GM18858 (cell line): ENCODE measurements around the gene SLC6A2.

Experiments
- ATAC-seq: cut with Tn5 transposase; IDR thresholded peaks from one replicate; pipeline ENCODE4 v1.9.1; 2021; ENCODE audit not compliant: unreplicated experiment

Gene SLC6A2

DNA sequence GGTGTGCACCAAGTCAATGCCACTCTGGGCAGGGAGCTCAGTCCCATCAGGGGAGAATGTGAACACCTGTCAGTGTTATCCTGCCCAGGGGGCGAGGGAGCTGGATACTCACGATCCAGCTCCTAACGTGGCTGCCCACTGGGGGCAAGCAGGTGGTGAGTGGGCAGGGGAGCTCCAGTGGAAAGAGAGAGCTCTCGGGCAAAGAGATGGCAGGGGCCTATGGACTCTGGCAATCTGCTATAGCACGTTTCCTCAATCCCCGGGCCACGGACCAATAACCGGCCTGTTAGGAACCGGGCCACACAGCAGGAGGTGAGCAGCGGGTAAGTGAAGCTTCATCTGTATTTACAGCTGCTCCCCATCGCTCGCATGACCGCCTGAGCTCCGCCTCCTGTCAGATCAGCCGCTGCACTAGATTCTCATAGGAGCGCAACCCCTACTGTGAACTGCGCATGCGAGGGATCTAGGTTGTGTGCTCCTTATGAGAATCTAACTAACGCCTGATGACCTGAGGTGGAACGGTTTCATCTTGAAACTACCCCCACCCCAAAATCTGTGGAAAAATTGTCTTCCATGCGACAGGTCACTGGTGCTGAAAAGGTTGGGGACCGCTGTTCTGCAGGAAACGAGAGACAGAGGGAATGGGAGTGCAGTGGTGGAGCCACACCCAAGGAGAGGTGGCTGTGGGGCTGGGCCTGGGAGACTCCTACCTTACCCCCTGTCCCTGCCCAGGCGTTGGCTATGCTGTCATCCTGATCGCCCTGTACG is 15.6 kb downstream of the SLC6A2 start:
- no peak for ATAC-seq

- no peak for ATAC-seq
Observed at GRCh38 chr16:55671974-55672280, 16.1 kb downstream of the SLC6A2 start.

DNA sequence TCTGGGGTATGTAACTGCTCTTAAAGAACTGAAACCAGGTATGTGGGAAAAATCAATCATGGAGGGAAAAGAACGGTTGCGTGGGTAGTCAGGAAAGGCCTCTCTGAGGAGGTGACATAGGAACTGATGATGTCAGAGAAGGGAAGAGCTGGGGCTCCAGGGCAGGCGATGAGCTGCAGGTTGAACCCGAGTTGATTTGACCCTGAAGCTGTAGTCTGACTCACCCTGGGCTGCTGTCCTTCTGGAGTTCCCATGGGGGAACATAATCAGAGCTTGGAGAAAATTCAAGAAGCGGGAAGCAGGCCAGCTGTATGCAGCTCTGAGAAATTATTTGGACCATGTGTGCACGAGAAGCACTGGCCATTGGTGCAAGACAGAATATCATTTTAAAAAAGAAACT is 16.7 kb downstream of the SLC6A2 start:
- ATAC-seq = no peak

DNA sequence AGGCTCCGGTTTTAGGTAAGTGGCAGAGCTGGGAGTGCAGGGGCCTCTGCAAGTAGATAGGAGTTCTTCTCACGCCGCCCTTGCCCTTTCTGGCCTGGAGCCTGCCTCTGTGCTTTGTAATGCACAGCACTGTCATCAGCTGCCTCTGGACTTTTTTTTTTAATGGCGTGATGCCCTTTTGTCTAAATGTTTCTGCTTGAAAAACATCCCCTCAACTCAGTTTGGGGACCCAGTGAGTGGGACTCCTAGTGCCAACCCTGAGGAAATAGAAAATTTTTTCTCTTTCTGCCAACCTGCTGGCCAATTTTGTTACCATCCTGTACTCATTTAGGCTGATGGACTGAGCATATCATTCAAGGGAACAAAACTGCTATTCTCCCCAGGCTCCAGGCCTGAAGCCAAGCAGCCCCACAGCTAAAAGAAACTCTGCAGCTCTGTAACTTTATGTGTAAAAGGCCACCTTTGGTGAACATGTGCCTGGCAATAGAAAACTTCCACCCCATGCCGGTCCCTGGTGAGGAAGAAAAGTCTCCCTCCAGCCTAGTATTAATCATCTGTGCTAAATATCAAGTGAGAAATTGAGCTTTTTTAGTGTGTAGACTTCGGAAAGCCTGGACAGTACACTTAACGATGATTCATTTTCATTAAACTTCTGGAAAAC is 22.5 kb downstream of the SLC6A2 start:
- ATAC-seq = no peak

DNA sequence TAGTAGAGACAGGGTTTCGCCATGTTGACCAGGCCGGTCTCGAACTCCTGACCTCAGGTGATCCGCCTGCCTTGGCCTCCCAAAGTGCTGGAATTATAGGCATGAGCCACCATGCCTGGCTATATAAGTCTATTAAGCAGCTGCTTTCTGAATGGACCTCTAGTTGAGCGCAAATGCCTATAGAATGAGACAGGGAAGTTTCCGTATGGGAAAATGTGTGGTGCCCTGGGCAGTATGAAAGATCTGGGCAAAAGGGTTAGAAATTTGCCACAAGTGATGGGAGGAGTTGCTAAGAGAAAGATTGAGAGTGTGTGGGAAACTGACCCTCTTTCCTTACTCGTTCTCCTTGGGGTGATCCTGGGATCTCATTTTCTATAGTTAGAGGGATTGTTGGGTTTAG is 26.3 kb downstream of the SLC6A2 start:
- no peak for ATAC-seq

GRCh38 chr16:55685973-55686372 is 30.2 kb downstream of the SLC6A2 start:
- ATAC-seq = no peak

- ATAC-seq = no peak
Observed at GRCh38 chr16:55686671-55687070, 30.9 kb downstream of the SLC6A2 start.

GRCh38 chr16:55687802-55688201 is 32.0 kb downstream of the SLC6A2 start:
- ATAC-seq = no peak

DNA sequence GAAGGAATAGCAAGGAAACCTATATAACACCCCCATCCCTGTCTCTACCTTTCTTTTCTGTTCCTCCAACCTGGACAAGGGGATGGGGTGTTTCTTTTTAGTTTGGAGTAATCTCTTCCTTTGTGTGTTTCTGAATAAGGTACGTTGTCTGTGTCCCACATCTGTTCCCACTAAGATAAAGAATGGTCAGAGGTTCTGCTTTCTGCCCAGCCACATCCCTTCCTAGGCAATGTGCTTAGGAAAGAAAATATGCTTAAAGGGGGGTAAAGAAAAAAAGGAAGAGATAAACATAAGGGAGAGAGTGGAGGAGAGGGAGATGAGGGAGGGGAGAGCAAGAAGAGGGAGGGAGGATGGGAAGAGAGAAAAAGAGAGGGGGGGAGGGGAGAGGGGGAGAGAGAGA is 35.1 kb downstream of the SLC6A2 start:
- ATAC-seq = no peak

DNA sequence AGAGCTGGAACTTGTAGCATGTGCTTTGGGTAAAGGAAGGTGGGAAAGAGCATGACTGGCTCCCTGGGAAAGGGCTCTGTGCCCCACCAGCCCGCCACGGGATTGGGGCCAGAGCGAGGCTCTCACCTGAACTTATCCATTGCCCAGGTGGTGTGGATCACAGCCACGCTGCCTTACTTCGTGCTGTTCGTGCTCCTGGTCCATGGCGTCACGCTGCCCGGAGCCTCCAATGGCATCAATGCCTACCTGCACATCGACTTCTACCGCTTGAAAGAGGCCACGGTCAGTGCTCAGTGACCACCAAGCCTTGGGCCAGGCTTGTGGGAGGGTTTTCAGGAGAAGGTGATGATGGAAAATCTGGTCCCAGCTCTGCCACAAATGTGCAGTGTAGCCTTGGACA is 36.0 kb downstream of the SLC6A2 start:
- no peak for ATAC-seq

DNA sequence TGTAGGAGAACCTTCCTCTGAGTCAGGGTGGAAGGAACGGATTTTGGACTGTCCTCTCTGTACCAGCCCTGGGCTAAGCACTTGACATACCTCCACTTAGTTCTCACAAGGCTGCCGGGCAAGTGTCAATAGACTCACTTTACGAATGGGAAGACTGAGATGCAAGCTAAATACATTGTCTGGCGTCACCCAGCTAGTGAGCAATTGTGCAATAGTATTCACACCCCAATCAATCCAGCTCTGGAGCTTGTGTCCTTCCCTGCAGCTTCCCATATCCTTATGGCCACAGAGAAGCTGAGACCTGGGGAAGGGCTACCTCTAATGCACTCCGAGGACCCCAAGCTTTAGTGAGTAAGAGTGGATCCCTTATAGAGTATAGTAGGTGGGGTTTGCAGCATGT is 39.8 kb downstream of the SLC6A2 start:
- no peak for ATAC-seq

DNA sequence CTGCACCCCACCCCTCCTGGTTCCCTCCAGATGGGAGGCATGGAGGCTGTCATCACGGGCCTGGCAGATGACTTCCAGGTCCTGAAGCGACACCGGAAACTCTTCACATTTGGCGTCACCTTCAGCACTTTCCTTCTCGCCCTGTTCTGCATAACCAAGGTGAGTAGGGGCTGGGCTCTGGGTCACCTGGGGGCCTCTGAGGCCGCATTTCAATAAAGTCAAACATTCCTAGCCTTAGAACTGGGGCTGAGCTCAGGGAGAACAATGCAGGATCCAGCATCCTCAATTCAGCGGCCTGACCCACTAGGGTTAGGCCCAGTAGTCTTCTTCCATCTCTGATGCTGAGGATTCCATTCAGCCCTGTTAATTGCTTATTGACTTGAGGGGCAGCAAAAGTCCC is 42.1 kb downstream of the SLC6A2 start:
- ATAC-seq = no peak

DNA sequence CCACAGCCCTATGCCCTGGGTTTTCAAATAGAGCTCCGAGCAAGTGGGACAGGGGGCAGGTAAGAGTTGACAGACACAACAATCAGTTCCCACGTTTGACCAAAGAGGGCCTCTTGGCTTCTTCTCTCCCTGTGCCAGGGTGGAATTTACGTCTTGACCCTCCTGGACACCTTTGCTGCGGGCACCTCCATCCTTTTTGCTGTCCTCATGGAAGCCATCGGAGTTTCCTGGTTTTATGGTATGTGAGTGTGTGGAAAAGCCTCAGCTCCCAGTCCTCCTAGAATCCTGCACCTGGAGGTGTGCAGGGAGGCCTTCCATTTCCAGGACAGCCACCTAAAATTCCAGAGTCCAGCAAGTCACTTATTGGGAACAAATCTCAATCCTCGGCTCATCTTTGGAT is 42.5 kb downstream of the SLC6A2 start:
- no peak for ATAC-seq

DNA sequence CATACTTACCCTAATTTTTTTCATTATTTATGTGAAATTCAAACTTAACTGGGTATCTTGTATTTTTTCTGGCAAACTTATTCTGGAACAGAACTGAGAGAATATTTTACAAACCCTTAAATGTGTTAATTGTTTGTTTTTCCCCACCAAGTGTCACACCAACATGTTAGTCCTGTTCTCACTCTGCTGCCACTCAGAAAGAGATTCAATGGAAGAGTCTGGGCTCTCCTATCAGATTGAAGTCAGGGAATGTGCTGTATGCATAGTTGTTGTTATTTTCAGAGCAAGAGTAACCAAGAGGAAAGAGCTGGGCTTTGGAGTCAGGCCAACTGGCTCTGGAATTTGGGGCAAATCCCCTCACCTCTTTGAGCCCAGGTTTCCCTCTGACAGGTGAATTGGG is 43.2 kb downstream of the SLC6A2 start:
- ATAC-seq = no peak

GRCh38 chr16:55699616-55700015 is 43.8 kb downstream of the SLC6A2 start:
- ATAC-seq = no peak

DNA sequence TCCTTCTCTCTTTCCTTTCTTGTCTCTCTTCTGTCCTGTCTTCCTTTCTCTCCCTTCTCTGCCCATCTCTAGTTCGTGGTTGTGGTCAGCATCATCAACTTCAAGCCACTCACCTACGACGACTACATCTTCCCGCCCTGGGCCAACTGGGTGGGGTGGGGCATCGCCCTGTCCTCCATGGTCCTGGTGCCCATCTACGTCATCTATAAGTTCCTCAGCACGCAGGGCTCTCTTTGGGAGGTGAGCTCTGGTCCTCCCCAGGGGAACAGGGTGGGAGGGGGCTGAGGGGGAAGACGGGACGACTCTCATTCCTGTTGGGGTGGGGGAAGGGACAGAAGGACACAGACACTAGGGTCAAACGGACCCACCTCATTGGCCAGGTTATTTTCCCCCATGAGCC is 44.3 kb downstream of the SLC6A2 start:
- ATAC-seq = no peak

DNA sequence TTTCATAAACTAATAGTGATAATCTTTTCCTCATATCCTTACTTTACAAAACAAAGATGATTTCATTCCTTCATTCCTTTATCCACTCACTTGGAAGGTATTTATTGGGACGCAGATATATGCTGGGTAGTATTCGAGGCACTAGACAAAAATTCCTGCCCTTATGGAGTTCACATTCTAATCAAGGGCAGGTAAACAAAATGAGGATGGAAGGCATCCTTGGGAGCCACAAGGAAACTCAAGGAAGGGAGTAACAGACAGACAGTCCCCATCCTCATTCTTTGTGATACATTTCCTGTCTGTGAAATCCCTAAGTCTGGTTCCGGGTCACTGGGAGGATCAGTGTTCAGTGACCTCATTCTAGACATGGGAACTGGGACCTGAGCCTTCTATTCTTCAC is 45.2 kb downstream of the SLC6A2 start:
- ATAC-seq = no peak

- ATAC-seq = no peak
Observed at GRCh38 chr16:55701442-55702319, 45.9 kb downstream of the SLC6A2 start.

- ATAC-seq = no peak
Observed at GRCh38 chr16:55703003-55704001, 47.5 kb downstream of the SLC6A2 start.

- no peak for ATAC-seq
Observed at GRCh38 chr16:55706739-55707384, 51.1 kb downstream of the SLC6A2 start.
